ENCODE measurements around the gene HOXB5. TPM values are rescaled to one million over a fixed set of nuclear protein-coding genes. Genes with fewer than 3 reads are reported as not detected.

HOXB5 gene
- total RNA-seq, 2 experiments from 2014 or later = 0.20 TPM; not detected in 1

- no peak for DNase-seq
- H3K4me1 Mint-ChIP-seq = peaks cover 25% of the 10 kb centered on the region
- ChIA-PET POLR2A (no interaction called here), CTCF (interaction anchor here (0.9 to 1.4 kb wide), 3 partner anchors 9 to 32 kb away, joined by 3 read pairs; no protein-coding TSS in a partner anchor)
- no peaks in the 10 kb centered on the region for H3K9me3 Mint-ChIP-seq
- no peak overlapping the region for H3K4me3 Mint-ChIP-seq
- H3K36me3 Mint-ChIP-seq (ENCODE audit: low read depth) = no peaks in the 10 kb centered on the region
- H3K27me3 Mint-ChIP-seq = peaks cover 95% of the 10 kb centered on the region
- H3K27ac Mint-ChIP-seq = no peak overlapping the region
Observed at GRCh38 chr17:48633266-48633677, 39.7 kb upstream of the HOXB5 start.

DNA sequence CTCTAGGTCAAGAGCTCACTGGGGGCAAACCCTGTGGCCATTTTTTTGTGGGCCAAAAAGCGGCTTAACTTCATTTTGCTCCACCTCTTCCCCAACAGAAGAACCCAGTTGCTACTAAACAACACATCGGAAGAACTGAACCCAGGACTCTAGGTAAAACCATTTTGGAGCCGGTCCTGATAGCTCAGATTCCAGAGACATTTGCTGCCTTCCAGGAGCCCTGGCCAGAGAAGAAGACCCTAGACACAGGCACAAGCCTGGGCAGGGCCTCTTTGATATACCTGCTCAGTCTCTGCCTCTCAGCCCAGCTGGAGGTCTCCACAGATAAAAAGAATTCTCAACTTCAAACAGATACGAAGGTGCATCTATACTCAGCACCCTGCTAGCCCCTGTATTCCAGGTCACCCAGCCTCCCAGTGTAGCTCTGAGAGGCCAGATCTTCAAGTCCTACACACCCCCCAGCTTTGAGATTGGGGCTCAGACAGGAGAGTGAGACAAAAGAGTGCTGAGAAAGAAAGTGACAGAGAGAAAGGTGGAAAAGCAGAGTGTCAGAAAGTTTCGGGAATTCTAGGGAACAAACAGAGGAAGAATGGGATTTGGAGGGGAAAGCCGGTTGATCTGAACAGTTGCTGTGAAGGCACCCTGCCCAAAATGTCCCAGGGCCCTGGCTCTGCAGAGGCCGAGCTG, 39.1 kb upstream of the HOXB5 start:
- no peaks in the 10 kb centered on the region for H3K9me3 Mint-ChIP-seq
- ChIA-PET POLR2A (no interaction called here), CTCF (interaction anchor here (0.6 to 1.4 kb wide), 7 partner anchors 9 to 678 kb away, joined by 3 to 5 read pairs (median 3); partner anchors contain the start of gene HOXB5)
- peaks cover 25% of the 10 kb centered on the region for H3K4me1 Mint-ChIP-seq
- no peak overlapping the region for H3K4me3 Mint-ChIP-seq
- DNase-seq = no peak
- no peaks in the 10 kb centered on the region for H3K36me3 Mint-ChIP-seq (ENCODE audit: low read depth)
- no peak overlapping the region for H3K27ac Mint-ChIP-seq
- H3K27me3 Mint-ChIP-seq = peaks cover 95% of the 10 kb centered on the region

GRCh38 chr17:48631693-48632578, 38.4 kb upstream of the HOXB5 start:
- Mint-ChIP-seq H3K27ac (no peak overlapping the region), H3K4me1 (peaks cover 27% of the 10 kb centered on the region), H3K27me3 (peaks cover 95% of the 10 kb centered on the region), H3K4me3 (no peak overlapping the region), H3K9me3 (no peaks in the 10 kb centered on the region), H3K36me3 (ENCODE audit: low read depth) (no peaks in the 10 kb centered on the region)
- DNase-seq = no peak
- ChIA-PET POLR2A (no interaction called here), CTCF (interaction anchor here (0.6 to 1.4 kb wide), 8 partner anchors 10 to 677 kb away, joined by 3 to 5 read pairs (median 3); partner anchors contain the start of gene HOXB5)

DNA sequence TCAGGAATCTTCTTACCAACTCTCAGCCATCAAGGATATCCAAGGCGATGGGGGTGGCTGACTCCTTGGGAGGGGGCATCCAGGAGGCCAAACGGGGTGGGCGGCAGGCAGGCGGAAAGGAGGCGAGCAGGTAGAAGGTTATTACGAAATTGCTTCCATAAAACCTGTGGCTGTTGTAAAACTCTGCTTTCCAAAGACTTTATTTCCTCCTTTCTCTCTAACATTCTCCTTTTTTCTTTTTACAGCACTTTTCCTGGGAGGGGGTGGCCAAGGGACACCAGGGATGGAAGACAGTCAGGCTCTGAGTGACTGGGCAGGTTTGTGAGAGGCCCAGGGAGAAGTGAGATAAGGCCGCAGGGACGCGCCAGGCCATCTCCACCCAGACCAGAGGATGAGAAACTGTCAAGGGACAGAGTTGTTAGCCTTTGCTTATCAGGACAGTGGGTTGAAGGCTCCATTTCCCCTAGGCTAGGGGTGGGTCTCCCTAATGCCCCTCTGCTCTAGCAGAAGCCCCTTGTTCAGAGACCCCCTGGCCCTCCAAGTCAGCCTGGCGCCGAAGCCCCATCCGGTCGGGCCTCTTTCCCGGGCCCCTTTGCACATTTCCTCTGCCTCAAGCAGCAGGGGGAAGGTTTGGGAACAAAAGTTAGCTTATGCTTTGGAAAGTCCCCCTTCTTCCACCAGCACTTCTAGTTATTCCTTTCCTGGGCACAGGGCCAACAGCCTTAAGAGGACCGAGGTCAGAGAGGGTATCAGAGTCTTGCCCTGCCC, 37.5 kb upstream of the HOXB5 start:
- Mint-ChIP-seq H3K4me1 (peaks cover 26% of the 10 kb centered on the region), H3K9me3 (no peaks in the 10 kb centered on the region)
- POLR2A ChIA-PET = no interaction called here

GRCh38 chr17:48630009-48630924, 36.7 kb upstream of the HOXB5 start:
- no peak for DNase-seq
- no peak overlapping the region for H3K27ac Mint-ChIP-seq
- H3K9me3 Mint-ChIP-seq = no peaks in the 10 kb centered on the region
- peaks cover 28% of the 10 kb centered on the region for H3K4me1 Mint-ChIP-seq
- H3K36me3 Mint-ChIP-seq (ENCODE audit: low read depth) = no peaks in the 10 kb centered on the region
- ChIA-PET POLR2A (no interaction called here), CTCF (interaction anchor here (0.6 kb wide), 1 partner anchor 20 kb away, joined by 3 read pairs; no protein-coding TSS in a partner anchor)
- H3K4me3 Mint-ChIP-seq = no peak overlapping the region
- peaks cover 93% of the 10 kb centered on the region for H3K27me3 Mint-ChIP-seq

More for the DNA sequence above, 37.5 kb upstream of the HOXB5 start:
- Mint-ChIP-seq H3K36me3 (ENCODE audit: low read depth) (no peaks in the 10 kb centered on the region), H3K4me3 (no peak overlapping the region), H3K27ac (no peak overlapping the region), H3K27me3 (peaks cover 94% of the 10 kb centered on the region)
- DNase-seq = no peak
- CTCF ChIA-PET = interaction anchor here (0.8 to 1.1 kb wide), 3 partner anchors 10 to 94 kb away, joined by 3 read pairs; no protein-coding TSS in a partner anchor

DNA sequence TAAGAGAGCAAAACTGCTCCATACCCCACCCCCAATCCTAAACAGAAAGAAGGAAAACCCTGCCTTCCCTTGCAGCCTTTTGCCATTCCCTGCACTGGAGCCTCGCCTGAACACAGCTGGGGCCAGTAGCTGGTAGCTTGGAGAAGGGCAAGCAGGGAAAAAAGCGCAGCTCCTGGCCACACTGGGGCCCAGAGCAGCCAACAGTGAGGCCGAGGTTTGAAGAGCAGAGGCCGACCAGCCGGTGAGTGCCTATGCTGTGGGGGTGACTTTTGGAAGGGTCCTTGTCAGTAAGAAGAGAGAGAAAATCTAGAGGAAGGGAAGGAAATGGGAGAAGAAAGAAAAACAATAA, 35.8 kb upstream of the HOXB5 start:
- H3K4me3 Mint-ChIP-seq = no peak overlapping the region
- no peaks in the 10 kb centered on the region for H3K36me3 Mint-ChIP-seq (ENCODE audit: low read depth)
- DNase-seq = no peak
- no peak overlapping the region for H3K27ac Mint-ChIP-seq
- H3K27me3 Mint-ChIP-seq = peaks cover 90% of the 10 kb centered on the region
- CTCF ChIA-PET = interaction anchor here (0.6 kb wide), 1 partner anchor 19 kb away, joined by 3 read pairs; no protein-coding TSS in a partner anchor
- H3K4me1 Mint-ChIP-seq = peaks cover 30% of the 10 kb centered on the region
- POLR2A ChIA-PET = interaction anchor here (0.8 kb wide), 1 partner anchor 11 kb away, joined by 4 read pairs; no protein-coding TSS in a partner anchor
- H3K9me3 Mint-ChIP-seq = no peaks in the 10 kb centered on the region

GRCh38 chr17:48628649-48629410, 35.3 kb upstream of the HOXB5 start:
- POLR2A ChIA-PET = interaction anchor here (0.8 kb wide), 1 partner anchor 10 kb away, joined by 4 read pairs; no protein-coding TSS in a partner anchor
- DNase-seq = no peak
- H3K4me3 Mint-ChIP-seq = no peak overlapping the region
- H3K27me3 Mint-ChIP-seq = peaks cover 91% of the 10 kb centered on the region
- CTCF ChIA-PET = no interaction called here
- H3K36me3 Mint-ChIP-seq (ENCODE audit: low read depth) = no peaks in the 10 kb centered on the region
- no peak overlapping the region for H3K27ac Mint-ChIP-seq
- no peaks in the 10 kb centered on the region for H3K9me3 Mint-ChIP-seq
- H3K4me1 Mint-ChIP-seq = peaks cover 31% of the 10 kb centered on the region

- CTCF ChIA-PET = interaction anchor here (0.7 to 1.1 kb wide), 2 partner anchors 9 to 31 kb away, joined by 3 read pairs; no protein-coding TSS in a partner anchor
- POLR2A ChIA-PET = interaction anchor here (1.0 kb wide), 1 partner anchor 18 kb away, joined by 4 read pairs; no protein-coding TSS in a partner anchor
- Mint-ChIP-seq H3K4me3 (no peak overlapping the region), H3K36me3 (ENCODE audit: low read depth) (no peaks in the 10 kb centered on the region), H3K27ac (no peak overlapping the region), H3K9me3 (no peaks in the 10 kb centered on the region), H3K4me1 (peaks cover 26% of the 10 kb centered on the region), H3K27me3 (peaks cover 93% of the 10 kb centered on the region)
- DNase-seq = no peak
Observed at GRCh38 chr17:48627623-48628521, 34.3 kb upstream of the HOXB5 start.

GRCh38 chr17:48627118-48627597, 33.6 kb upstream of the HOXB5 start:
- Mint-ChIP-seq H3K36me3 (ENCODE audit: low read depth) (no peaks in the 10 kb centered on the region), H3K9me3 (no peaks in the 10 kb centered on the region), H3K27ac (no peak overlapping the region), H3K4me1 (peaks cover 19% of the 10 kb centered on the region), H3K27me3 (peaks cover 93% of the 10 kb centered on the region), H3K4me3 (peak overlapping the region; percentile 74)
- POLR2A ChIA-PET = interaction anchor here (1.0 to 2.8 kb wide), 3 partner anchors 9 to 17 kb away, joined by 4 to 10 read pairs (median 4); no protein-coding TSS in a partner anchor
- no peak for DNase-seq
- CTCF ChIA-PET = interaction anchor here (0.6 to 1.1 kb wide), 3 partner anchors 9 to 276 kb away, joined by 3 to 4 read pairs (median 3); no protein-coding TSS in a partner anchor

Measured in activated CD4-positive, alpha-beta memory T cell treated with anti-CD3 and anti-CD28 coated beads, Interleukin-2, amount 10 ng/mL, durations not matched to agents 7 days and 5 days (primary cell).